PC-9 (cell line): ENCODE data around the gene MTUS2. TPM values are rescaled to one million over a fixed set of nuclear protein-coding genes. Genes with fewer than 3 reads are reported as not detected.

Experiments
- BruUV-seq: library from RNA; stranded (reverse); fragments of 400-500 nt; replicated peaks from 2 replicates; lab custom pipeline; 2021; lab: Mats Ljungman, UMichigan
- CTCF ChIA-PET: fragments of 300-600 bp; sonication (Branson Sonifier 250); formaldehyde crosslinking; loops from one replicate; lab custom pipeline; 2022; ENCODE audit warnings: antibody characterized with exemption; lab: Charles Lee
- POLR2A ChIA-PET: fragments of 300-600 bp; sonication (Branson Sonifier 250); formaldehyde crosslinking; loops from one replicate; lab custom pipeline; 2022; ENCODE audit warnings: antibody characterized with exemption; ENCODE audit not compliant: unreplicated experiment; lab: Charles Lee
- DNase-seq, 2 experiments: peaks; one replicate each; pipeline versions ENCODE4 v3.0.0 to v3.0.0-alpha.2; 2015 to 2022; ENCODE audit warnings: mixed read lengths in 1 of 2
- H2AFZ ChIP-seq: fragments of 200-600 bp; sonication (generic); 2 replicates; pipeline ENCODE4 v1.8.1; 2017; ENCODE audit warnings: antibody characterized with exemption
- H3F3A ChIP-seq: fragments of 200-600 bp; sonication (generic); 2 replicates; pipeline ENCODE4 v1.8.1; 2017; ENCODE audit warnings: antibody characterized with exemption, mild to moderate bottlenecking, low read depth; ENCODE audit not compliant: insufficient read depth
- H3K27ac ChIP-seq: fragments of 200-600 bp; sonication (generic); 2 replicates; pipeline ENCODE4 v1.6.1; 2016; ENCODE audit warnings: mixed run types
- H3K27me3 ChIP-seq: fragments of 200-600 bp; sonication (generic); 2 replicates; pipeline ENCODE4 v1.6.1; 2016; ENCODE audit warnings: low read depth, mixed run types; ENCODE audit not compliant: insufficient read depth
- H3K36me3 ChIP-seq: fragments of 200-600 bp; sonication (generic); 2 replicates; pipeline ENCODE4 v1.6.1; 2016; ENCODE audit warnings: low read depth, mixed run types
- H3K4me1 ChIP-seq: fragments of 200-600 bp; sonication (generic); replicated peaks from 2 replicates; pipeline ENCODE4 v1.6.1; 2016; ENCODE audit warnings: mixed run types; ENCODE audit not compliant: insufficient read depth
- H3K4me2 ChIP-seq: fragments of 200-600 bp; sonication (generic); 2 replicates; pipeline ENCODE4 v1.6.1; 2017; ENCODE audit warnings: mixed run types
- H3K4me3 ChIP-seq: fragments of 200-600 bp; sonication (generic); 2 replicates; pipeline ENCODE4 v1.6.1; 2016; ENCODE audit warnings: mixed run types
- H3K79me2 ChIP-seq: fragments of 200-600 bp; sonication (generic); 2 replicates; pipeline ENCODE4 v1.6.1; 2017; ENCODE audit warnings: low read depth, mixed run types
- H3K9me2 ChIP-seq: fragments of 200-600 bp; sonication (generic); 2 replicates; pipeline ENCODE4 v1.8.1; 2017; ENCODE audit warnings: mild to moderate bottlenecking; ENCODE audit not compliant: insufficient read depth
- H3K9me3 ChIP-seq: fragments of 200-600 bp; sonication (generic); 2 replicates; pipeline ENCODE4 v1.8.1; 2016; ENCODE audit warnings: low read depth; ENCODE audit not compliant: insufficient read depth
- H4K20me1 ChIP-seq: fragments of 200-600 bp; sonication (generic); 2 replicates; pipeline ENCODE4 v1.8.1; 2017; ENCODE audit not compliant: insufficient read depth
- CTCF ChIP-seq: fragments of 200-600 bp; sonication (generic); conservative IDR thresholded peaks from 2 replicates; pipeline ENCODE4 v1.6.1; 2017; ENCODE audit warnings: mixed run types, antibody characterized with exemption, mild to moderate bottlenecking, moderate library complexity
- EZH2 ChIP-seq: fragments of 200-600 bp; sonication (generic); IDR thresholded peaks from 2 replicates; pipeline ENCODE4 v1.8.0; 2017; ENCODE audit warnings: antibody characterized with exemption, low read depth
- intact Hi-C: fragments of 100-400 bp; cut with micrococcal nuclease; formaldehyde crosslinking; loops from one replicate; pipeline ENCODE4 v1.10.0; 2022; ENCODE audit not compliant: unreplicated experiment
- total RNA-seq: library from RNA; stranded (reverse); gene quantifications from 2 replicates; pipeline ENCODE4 v1.2.3, GENCODE V29; 2021

MTUS2 gene
- total RNA-seq, 1 experiment from 2014 or later = not detected

GRCh38 chr13:29515372-29515771 is 695.2 kb downstream of the MTUS2 start:
- H3F3A ChIP-seq = no peaks in the 10 kb centered on the region; the same call in 1 of the 2 replicates
- intact Hi-C loops = no loop called here
- TF ChIP-seq EZH2 (no peak), CTCF (no peak)
- H2AFZ ChIP-seq = no peak overlapping the region
- H3K4me1 ChIP-seq = no peaks in the 10 kb centered on the region
- no TSS peak for BruUV-seq
- H3K4me3 ChIP-seq = no peak overlapping the region
- no peaks in the 10 kb centered on the region for H3K79me2 ChIP-seq
- no peak overlapping the region for H3K27ac ChIP-seq
- H4K20me1 ChIP-seq = peaks cover 37% of the 10 kb centered on the region
- POLR2A ChIA-PET = no interaction called here
- H3K9me3 ChIP-seq = no peaks in the 10 kb centered on the region
- peaks cover 32% of the 10 kb centered on the region; the same call in 1 of the 2 replicates for H3K36me3 ChIP-seq
- no peaks in the 10 kb centered on the region for H3K27me3 ChIP-seq
- CTCF ChIA-PET = no interaction called here
- DNase-seq = no peak
- H3K4me2 ChIP-seq = no peak overlapping the region
- no peaks in the 10 kb centered on the region for H3K9me2 ChIP-seq

- Histone ChIP-seq H2AFZ (no peak overlapping the region), H3K9me2 (no peaks in the 10 kb centered on the region), H3K9me3 (no peaks in the 10 kb centered on the region), H3K27me3 (no peaks in the 10 kb centered on the region), H4K20me1 (peaks cover 37% of the 10 kb centered on the region), H3K4me3 (no peak overlapping the region), H3K36me3 (peaks cover 38% of the 10 kb centered on the region; the same call in 1 of the 2 replicates), H3F3A (no peaks in the 10 kb centered on the region; the same call in 1 of the 2 replicates), H3K79me2 (no peaks in the 10 kb centered on the region), H3K4me2 (no peak overlapping the region), H3K27ac (no peak overlapping the region), H3K4me1 (no peaks in the 10 kb centered on the region)
- TF ChIP-seq CTCF = no peak
- TF ChIP-seq EZH2 = no peak
- ChIA-PET CTCF (no interaction called here), POLR2A (no interaction called here)
- intact Hi-C loops = no loop called here
- BruUV-seq = no TSS peak
- DNase-seq = no peak
Observed at GRCh38 chr13:29516012-29516411, 695.9 kb downstream of the MTUS2 start.

GRCh38 chr13:29516880-29517279 is 696.7 kb downstream of the MTUS2 start:
- Histone ChIP-seq H3K79me2 (no peaks in the 10 kb centered on the region), H3K4me1 (no peaks in the 10 kb centered on the region), H3K9me2 (no peaks in the 10 kb centered on the region), H3K4me2 (no peak overlapping the region), H2AFZ (no peak overlapping the region), H3F3A (no peaks in the 10 kb centered on the region), H3K9me3 (no peaks in the 10 kb centered on the region), H4K20me1 (peaks cover 35% of the 10 kb centered on the region), H3K4me3 (no peak overlapping the region), H3K27me3 (no peaks in the 10 kb centered on the region), H3K36me3 (peaks cover 47% of the 10 kb centered on the region; the same call in 1 of the 2 replicates), H3K27ac (no peak overlapping the region)
- no peak for DNase-seq
- ChIA-PET POLR2A (interaction anchor here (0.6 kb wide), 1 partner anchor 73 kb away, joined by 4 read pairs; no protein-coding TSS in a partner anchor), CTCF (no interaction called here)
- no TSS peak for BruUV-seq
- TF ChIP-seq EZH2 (no peak), CTCF (no peak)
- intact Hi-C loops = no loop called here
